ENCODE measurements around the gene DYNC1I1. TPM values are rescaled to one million over a fixed set of nuclear protein-coding genes. Genes with fewer than 3 reads are reported as not detected.
A peak's percentile ranks its signal among the peaks of the same experiment; 100 is the strongest.

The DYNC1I1 gene
- total RNA-seq, 1 donor from 2014 or later = not detected

- no peaks in the 10 kb centered on the region for H3K36me3 ChIP-seq (ENCODE audit: control insufficient read depth, insufficient read depth, low read length)
- DNase-seq (ENCODE audit: low read depth) (no peak), FAIRE-seq (no peak)
- no peak for TF ChIP-seq CTCF (IDR thresholded peaks at IDR 0.05; ENCODE audit: insufficient read depth, low read length, severe bottlenecking)
- peaks cover 2% of the 10 kb centered on the region for H3K27me3 ChIP-seq (ENCODE audit: control insufficient read depth, insufficient read depth, low read length)
- no peak overlapping the region for H3K4me3 ChIP-seq (ENCODE audit: low read depth, low read length)
Observed at GRCh38 chr7:95999481-95999880, 227.1 kb downstream of the DYNC1I1 start.

- Histone ChIP-seq H3K27me3 (ENCODE audit: control insufficient read depth, insufficient read depth, low read length) (peaks cover 2% of the 10 kb centered on the region), H3K36me3 (ENCODE audit: control insufficient read depth, insufficient read depth, low read length) (no peaks in the 10 kb centered on the region), H3K4me3 (ENCODE audit: low read depth, low read length) (no peak overlapping the region)
- FAIRE-seq (no peak), DNase-seq (ENCODE audit: low read depth) (no peak)
- no peak for TF ChIP-seq CTCF (IDR thresholded peaks at IDR 0.05; ENCODE audit: insufficient read depth, low read length, severe bottlenecking)
Observed at GRCh38 chr7:96004578-96004977, 232.2 kb downstream of the DYNC1I1 start.

- H3K36me3 ChIP-seq (ENCODE audit: control insufficient read depth, insufficient read depth, low read length) = no peaks in the 10 kb centered on the region
- H3K27me3 ChIP-seq (ENCODE audit: control insufficient read depth, insufficient read depth, low read length) = peaks cover 2% of the 10 kb centered on the region
- no peak for FAIRE-seq
Observed at GRCh38 chr7:96005271-96005670, 232.9 kb downstream of the DYNC1I1 start.

GRCh38 chr7:96009148-96009547 is 236.8 kb downstream of the DYNC1I1 start:
- DNase-seq (ENCODE audit: low read depth) = no peak
- TF ChIP-seq CTCF (IDR thresholded peaks at IDR 0.05; ENCODE audit: insufficient read depth, low read length, severe bottlenecking) = no peak
- FAIRE-seq = no peak

More at GRCh38 chr7:96005271-96005670, 232.9 kb downstream of the DYNC1I1 start:
- H3K4me3 ChIP-seq (ENCODE audit: low read depth, low read length) = no peak overlapping the region
- TF ChIP-seq CTCF (IDR thresholded peaks at IDR 0.05; ENCODE audit: insufficient read depth, low read length, severe bottlenecking) = no peak
- no peak for DNase-seq (ENCODE audit: low read depth)

GRCh38 chr7:96013836-96014235 is 241.5 kb downstream of the DYNC1I1 start:
- Histone ChIP-seq H3K36me3 (ENCODE audit: control insufficient read depth, insufficient read depth, low read length) (no peaks in the 10 kb centered on the region), H3K27me3 (ENCODE audit: control insufficient read depth, insufficient read depth, low read length) (no peaks in the 10 kb centered on the region), H3K4me3 (ENCODE audit: low read depth, low read length) (no peak overlapping the region)
- FAIRE-seq (no peak), DNase-seq (ENCODE audit: low read depth) (no peak)
- TF ChIP-seq CTCF (IDR thresholded peaks at IDR 0.05; ENCODE audit: insufficient read depth, low read length, severe bottlenecking) = no peak

More at GRCh38 chr7:96009148-96009547, 236.8 kb downstream of the DYNC1I1 start:
- Histone ChIP-seq H3K27me3 (ENCODE audit: control insufficient read depth, insufficient read depth, low read length) (no peaks in the 10 kb centered on the region), H3K36me3 (ENCODE audit: control insufficient read depth, insufficient read depth, low read length) (no peaks in the 10 kb centered on the region), H3K4me3 (ENCODE audit: low read depth, low read length) (no peak overlapping the region)

GRCh38 chr7:96014617-96015016 is 242.3 kb downstream of the DYNC1I1 start:
- DNase-seq (ENCODE audit: low read depth) (no peak), FAIRE-seq (peak; percentile 28)
- TF ChIP-seq CTCF (IDR thresholded peaks at IDR 0.05; ENCODE audit: insufficient read depth, low read length, severe bottlenecking) = no peak

More at GRCh38 chr7:96014617-96015016, 242.3 kb downstream of the DYNC1I1 start:
- no peaks in the 10 kb centered on the region for H3K36me3 ChIP-seq (ENCODE audit: control insufficient read depth, insufficient read depth, low read length)
- H3K4me3 ChIP-seq (ENCODE audit: low read depth, low read length) = no peak overlapping the region
- H3K27me3 ChIP-seq (ENCODE audit: control insufficient read depth, insufficient read depth, low read length) = no peaks in the 10 kb centered on the region

All from bronchial epithelial cell (primary cell).